ENCODE results near the gene VIPR1.

VIPR1 gene

GRCh38 chr3:42581400-42581708 is 78.9 kb downstream of the VIPR1 start:
- no peak for DNase-seq (ENCODE audit: low read depth)

GRCh38 chr3:42581709-42582473 is 79.4 kb downstream of the VIPR1 start, which contains the start of gene SEC22C:
SEC22C (minus strand) TSS chr3:42581967; CDS start chr3:42569046, 12,921 bp downstream.
- DNase-seq (ENCODE audit: low read depth): peak; percentile 74

- DNase-seq (ENCODE audit: low read depth): no peak
These were observed 80.1 kb downstream of the VIPR1 start for GRCh38 chr3:42582474-42583070.
